ENCODE measurements around the gene PMEL.
"Not testable (repeated sequence)": the region's sequence is repeated elsewhere in the genome, so short reads cannot be mapped to it uniquely, and the experiment has no call there.

PMEL gene

DNA sequence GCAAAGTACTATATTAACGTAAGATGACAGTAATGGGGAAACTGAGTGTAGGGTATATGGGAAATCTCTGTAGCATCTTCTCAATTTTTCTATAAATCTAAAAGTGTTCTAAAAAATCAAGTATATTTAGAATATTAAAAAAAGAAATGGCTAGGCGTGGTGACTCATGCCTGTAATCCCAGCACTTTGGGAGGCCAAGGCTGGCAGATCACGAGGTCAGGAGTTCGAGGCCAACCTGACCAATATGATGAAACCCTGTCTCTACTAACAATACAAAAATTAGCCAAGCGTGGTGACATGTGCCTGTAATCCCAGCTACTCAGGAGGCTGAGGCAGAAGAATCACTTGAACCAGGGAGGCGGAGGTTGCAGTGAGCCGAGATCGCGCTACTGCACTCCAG, 42.2 kb downstream of the PMEL start:
- not testable (repeated sequence) for DNase-seq (ENCODE audit: low read depth, low spot score)

GRCh38 chr12:55922126-55922525, 43.7 kb downstream of the PMEL start:
- no peak for DNase-seq (ENCODE audit: low read depth, low spot score)

DNA sequence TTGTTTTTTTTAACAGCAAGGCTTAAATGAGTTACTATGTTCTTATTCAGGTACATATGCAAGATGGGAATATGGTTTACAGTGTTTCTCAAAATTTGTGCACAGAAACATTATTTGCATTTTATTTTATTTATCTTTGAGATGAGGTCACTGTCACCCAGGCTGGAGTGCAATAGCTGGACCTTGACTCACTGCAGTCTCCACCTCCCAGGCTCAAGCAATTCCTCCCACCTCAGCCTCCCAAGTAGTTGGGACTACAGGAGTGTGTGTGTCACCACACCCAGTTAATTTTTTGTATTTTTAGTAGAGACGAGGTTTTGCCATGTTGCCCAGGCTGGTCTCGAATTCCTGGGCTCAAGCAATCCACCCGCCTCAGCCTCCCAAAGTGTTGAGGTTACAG, 46.8 kb downstream of the PMEL start:
- DNase-seq (ENCODE audit: low read depth, low spot score): not testable (repeated sequence)

GRCh38 chr12:55915482-55915859, 50.4 kb downstream of the PMEL start:
- DNase-seq (ENCODE audit: low read depth, low spot score): no peak

DNA sequence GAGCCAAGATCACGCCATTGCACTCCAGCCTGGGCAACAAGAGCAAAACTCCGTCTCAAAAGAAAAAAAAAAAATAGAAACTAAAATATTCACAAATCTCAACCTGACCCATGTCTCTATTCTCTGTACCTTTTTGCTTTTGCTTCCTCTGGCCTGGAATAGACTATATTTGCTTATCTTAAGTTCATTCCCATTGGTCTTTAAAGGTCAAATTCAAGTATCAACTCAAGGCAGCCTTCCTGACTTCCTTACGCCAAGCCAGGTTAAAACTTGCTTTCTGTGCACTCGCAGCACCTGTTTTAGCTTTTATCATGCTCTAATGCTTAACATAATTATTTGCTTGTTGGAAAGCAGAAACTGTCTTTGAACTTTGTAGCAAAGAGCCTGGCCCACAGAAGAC, 52.9 kb downstream of the PMEL start:
- no peak for DNase-seq (ENCODE audit: low read depth, low spot score)

DNA sequence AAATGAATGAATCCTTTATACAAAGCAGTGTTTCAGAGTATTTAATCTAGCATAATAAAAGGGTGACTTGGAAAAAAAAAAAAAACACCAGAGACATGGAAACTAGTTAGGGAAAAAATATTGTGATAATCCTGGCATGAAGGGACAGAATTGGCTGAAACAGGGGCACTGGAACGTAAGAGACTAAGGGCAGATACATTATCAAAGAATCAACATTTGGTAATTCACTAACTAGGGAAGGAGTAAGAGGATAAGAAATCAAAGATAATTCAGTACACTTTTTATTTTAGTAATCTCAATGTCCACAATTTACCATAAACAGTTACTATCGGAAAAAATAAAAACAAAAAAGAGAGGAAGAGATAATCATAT, 56.3 kb downstream of the PMEL start:
- no peak for DNase-seq (ENCODE audit: low read depth, low spot score)

GRCh38 chr12:55908726-55909512, 56.9 kb downstream of the PMEL start:
- DNase-seq (ENCODE audit: low read depth, low spot score): no peak

DNA sequence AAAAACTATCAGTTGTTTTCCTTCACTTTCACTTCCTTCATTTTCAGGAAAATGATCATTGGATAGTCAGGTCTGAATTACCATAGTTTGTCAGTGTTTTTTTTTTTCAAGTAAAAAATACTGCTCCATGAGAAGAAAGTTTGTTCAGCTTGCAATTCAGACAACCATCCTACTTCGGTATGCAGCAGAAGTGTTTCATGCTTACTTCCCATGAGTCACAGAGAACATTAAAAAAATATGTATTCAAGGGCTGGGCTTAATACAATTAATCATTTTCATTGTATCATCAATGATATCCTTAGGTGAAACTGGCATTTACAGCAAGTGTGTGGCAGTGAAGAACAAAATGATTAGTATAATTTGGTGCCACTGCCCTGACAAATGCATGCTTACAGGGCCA, 59.8 kb downstream of the PMEL start:
- no peak for DNase-seq (ENCODE audit: low read depth, low spot score)
